ENCODE results near the gene CACNA2D2. TPM values are rescaled to one million over a fixed set of nuclear protein-coding genes. Genes with fewer than 3 reads are reported as not detected.

CACNA2D2 gene
- total and polyA plus RNA-seq, 2 of the 13 experiments (the other 11 are each of a cell fraction or from before 2014, with no cell fraction given), result not detected

DNA sequence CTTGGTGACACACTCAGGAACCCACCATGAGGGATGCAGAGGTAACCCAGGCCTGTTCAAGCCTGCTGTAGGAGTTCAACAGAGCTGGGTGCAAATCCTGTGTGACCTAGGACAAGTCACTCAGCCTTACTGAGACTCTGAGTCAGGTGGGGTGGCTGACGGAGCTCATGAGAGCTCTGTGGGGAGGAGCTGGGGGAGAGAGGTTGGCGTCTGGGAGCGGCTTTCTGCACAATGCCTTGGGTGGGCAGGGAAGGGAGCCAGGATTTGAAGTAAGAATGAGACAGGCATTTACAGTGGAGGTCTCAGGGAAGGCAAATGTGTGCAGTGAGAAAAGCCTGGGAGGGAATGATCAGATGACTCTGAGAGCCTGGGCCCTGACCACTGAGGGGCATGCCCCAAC is 45.8 kb upstream of the CACNA2D2 start:
- H3K27me3 ChIP-seq (ENCODE audit: control insufficient read depth in 1 of 2, insufficient read depth in 2 of 2, low read length in 2 of 2), result peaks cover 2 to 20% of the 10 kb centered on the region in 2 experiments; a peak in 2 of 5 replicates
- no peaks in the 10 kb centered on the region for H3K36me3 ChIP-seq (replicated peaks in 1 of 2; ENCODE audit: control insufficient read depth in 1 of 2, insufficient read depth in 2 of 2, low read length in 2 of 2)
- no peak overlapping the region for H3K4me3 ChIP-seq (replicated peaks in 1 of 3; ENCODE audit: insufficient read depth in 1 of 3, low read depth in 2 of 3, low read length in 3 of 3)
- ChIA-PET CTCF (ENCODE audit: low intra/inter-chr PET ratio, low total read pairs) (interaction anchor here (0.5 to 0.7 kb wide), 2 partner anchors 42 to 113 kb away, joined by 3 to 5 read pairs; no protein-coding TSS in a partner anchor), POLR2A (no interaction called here)
- H2AFZ ChIP-seq (ENCODE audit: low read length), result no peak overlapping the region
- no peak for FAIRE-seq
- H3K9ac ChIP-seq (ENCODE audit: insufficient read depth, low read depth, low read length), result no peak overlapping the region
- no peak for ATAC-seq
- intact Hi-C loops (cut with micrococcal nuclease; ENCODE audit: unreplicated experiment) (loop anchor here (10.0 kb wide), 1 partner anchor 204 kb away; the partner anchor contains the start of genes RASSF1 and ZMYND10), in situ Hi-C loops (cut with HindIII; ENCODE audit: extremely low pct_ligation_motif_present, low pct_unique_long_range_greater_than_20kb) (loop anchor here (5.0 to 10.0 kb wide), 2 partner anchors 112 to 204 kb away; partner anchors contain the start of genes RASSF1 and ZMYND10)
- H3K4me2 ChIP-seq (ENCODE audit: low read depth, low read length), result no peak overlapping the region
- no peak for TF ChIP-seq ZNF274 (CRISPR knock-in tag; IDR thresholded peaks at IDR 0.05)
- H3K27ac ChIP-seq (ENCODE audit: extremely low read length, insufficient read depth, low read length), result no peak overlapping the region
- BruUV-seq (replicated peaks), result no TSS peak
- peaks cover 2% of the 10 kb centered on the region; the same call in 1 of the 2 replicates for H4K20me1 ChIP-seq (ENCODE audit: insufficient read depth, low read length)
- no peaks in the 10 kb centered on the region for H3K4me1 ChIP-seq (ENCODE audit: insufficient read depth, low read length)
- no peaks in the 10 kb centered on the region for H3K9me3 ChIP-seq (ENCODE audit: low read length)
- no peaks in the 10 kb centered on the region for H3K79me2 ChIP-seq (ENCODE audit: insufficient read depth, low read length)
- WGBS (ENCODE audit: low lambda C conversion rate), result 20% methylated on average over 3 of the region's 3 CpGs
- no peak for DNase-seq (ENCODE audit: low spot score)

DNA sequence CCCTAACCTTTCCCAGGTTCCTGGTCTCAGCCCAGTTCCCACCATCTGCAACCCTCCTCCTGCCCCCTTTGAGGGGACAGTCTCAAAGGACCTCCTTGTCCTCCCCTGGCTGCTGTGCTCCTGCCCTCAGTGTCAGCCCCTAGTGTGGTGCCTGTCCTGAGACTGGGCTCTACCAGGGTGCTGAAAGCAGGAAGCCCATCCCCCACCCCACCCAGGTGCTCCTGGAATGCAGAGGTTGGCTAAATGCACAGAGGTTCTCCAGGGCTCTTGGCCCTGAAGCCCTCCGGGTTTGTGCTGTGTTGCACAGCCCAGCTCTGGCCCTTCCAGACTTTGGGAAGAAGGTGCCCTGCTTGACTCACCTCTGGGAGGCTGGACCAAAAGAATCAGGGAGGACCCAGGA is 42.3 kb upstream of the CACNA2D2 start:
- 0% methylated on average over 1 of the region's 1 CpG for WGBS (ENCODE audit: low lambda C conversion rate)
- peaks cover 2% of the 10 kb centered on the region; the same call in 1 of the 2 replicates for H4K20me1 ChIP-seq (ENCODE audit: insufficient read depth, low read length)
- BruUV-seq (replicated peaks), result no TSS peak
- H3K36me3 ChIP-seq (replicated peaks in 1 of 2; ENCODE audit: control insufficient read depth in 1 of 2, insufficient read depth in 2 of 2, low read length in 2 of 2), result no peaks in the 10 kb centered on the region
- FAIRE-seq, result no peak
- no peaks in the 10 kb centered on the region for H3K79me2 ChIP-seq (ENCODE audit: insufficient read depth, low read length)
- no peak overlapping the region for H3K4me2 ChIP-seq (ENCODE audit: low read depth, low read length)
- no peaks in the 10 kb centered on the region for H3K27me3 ChIP-seq (ENCODE audit: control insufficient read depth in 1 of 2, insufficient read depth in 2 of 2, low read length in 2 of 2)
- H3K27ac ChIP-seq (ENCODE audit: extremely low read length, insufficient read depth, low read length), result no peak overlapping the region
- in situ Hi-C loops (cut with HindIII; ENCODE audit: extremely low pct_ligation_motif_present, low pct_unique_long_range_greater_than_20kb) (loop anchor here (5.0 to 10.0 kb wide), 2 partner anchors 108 to 201 kb away; partner anchors contain the start of genes RASSF1 and ZMYND10), intact Hi-C loops (cut with micrococcal nuclease; ENCODE audit: unreplicated experiment) (loop anchor here (10.0 kb wide), 1 partner anchor 201 kb away; the partner anchor contains the start of genes RASSF1 and ZMYND10)
- H3K9me3 ChIP-seq (ENCODE audit: low read length), result no peaks in the 10 kb centered on the region
- ChIA-PET POLR2A (interaction anchor here (0.6 kb wide), 1 partner anchor 762 kb away, joined by 3 read pairs; no protein-coding TSS in a partner anchor), CTCF (ENCODE audit: low intra/inter-chr PET ratio, low total read pairs) (interaction anchor here (0.7 kb wide), 1 partner anchor 110 kb away, joined by 3 read pairs; no protein-coding TSS in a partner anchor)
- TF ChIP-seq, protein P1, sequence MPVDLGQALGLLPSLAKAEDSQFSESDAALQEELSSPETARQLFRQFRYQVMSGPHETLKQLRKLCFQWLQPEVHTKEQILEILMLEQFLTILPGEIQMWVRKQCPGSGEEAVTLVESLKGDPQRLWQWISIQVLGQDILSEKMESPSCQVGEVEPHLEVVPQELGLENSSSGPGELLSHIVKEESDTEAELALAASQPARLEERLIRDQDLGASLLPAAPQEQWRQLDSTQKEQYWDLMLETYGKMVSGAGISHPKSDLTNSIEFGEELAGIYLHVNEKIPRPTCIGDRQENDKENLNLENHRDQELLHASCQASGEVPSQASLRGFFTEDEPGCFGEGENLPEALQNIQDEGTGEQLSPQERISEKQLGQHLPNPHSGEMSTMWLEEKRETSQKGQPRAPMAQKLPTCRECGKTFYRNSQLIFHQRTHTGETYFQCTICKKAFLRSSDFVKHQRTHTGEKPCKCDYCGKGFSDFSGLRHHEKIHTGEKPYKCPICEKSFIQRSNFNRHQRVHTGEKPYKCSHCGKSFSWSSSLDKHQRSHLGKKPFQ (CRISPR knock-in tag; IDR thresholded peaks at IDR 0.05; ENCODE audit: insufficient replicate concordance), result no peak
- TF ChIP-seq SNAPC2 (CRISPR knock-in tag; IDR thresholded peaks at IDR 0.05), result no peak
- TF ChIP-seq ZNF543 (CRISPR knock-in tag; IDR thresholded peaks at IDR 0.05), result no peak
- no peak for ATAC-seq
- no peaks in the 10 kb centered on the region for H3K4me1 ChIP-seq (ENCODE audit: insufficient read depth, low read length)
- H3K9ac ChIP-seq (ENCODE audit: insufficient read depth, low read depth, low read length), result no peak overlapping the region
- no peak for DNase-seq (ENCODE audit: low spot score)
- H3K4me3 ChIP-seq (replicated peaks in 1 of 3; ENCODE audit: insufficient read depth in 1 of 3, low read depth in 2 of 3, low read length in 3 of 3), result no peak overlapping the region
- H2AFZ ChIP-seq (ENCODE audit: low read length), result no peak overlapping the region

All from HepG2 (cell line).